Heart right ventricle (tissue), 16 donors: Measurements from ENCODE around the gene SWAP70. TPM values are rescaled to one million over a fixed set of nuclear protein-coding genes. Genes with fewer than 3 reads are reported as not detected.

Source experiments
- ATAC-seq, 8 donors: fragments of 200-7000 bp; cut with Tn5 transposase; one replicate each; pipeline ENCODE4 v1.9.1; 2020; ENCODE audit warnings: mild to moderate bottlenecking in 8 of 8, moderate library complexity in 8 of 8, moderate number of reproducible peaks in 1 of 8
- DNase-seq, 2 donors: peaks; one replicate each; pipeline ENCODE4 v3.0.0-alpha.2; 2020
- H3K27ac ChIP-seq, 10 donors: fragments of 200-600 bp; sonication (generic) in 2 of 10; one replicate each; pipeline versions ENCODE4 v1.5.0 to v1.8.0; 2020 to 2022; ENCODE audit warnings: mild to moderate bottlenecking in 3 of 10
- H3K27me3 ChIP-seq, 7 donors: fragments of 200-600 bp; one replicate each; pipeline ENCODE4 v1.8.0; 2021 to 2022; ENCODE audit warnings: mild to moderate bottlenecking in 2 of 7
- H3K36me3 ChIP-seq, 9 donors: fragments of 200-600 bp; sonication (generic) in 1 of 9; one replicate each; pipeline versions ENCODE4 v1.5.0 to v1.8.0; 2020 to 2022; ENCODE audit warnings: mild to moderate bottlenecking in 2 of 9
- H3K4me1 ChIP-seq, 9 donors: fragments of 200-600 bp; sonication (generic) in 1 of 9; one replicate each; pipeline versions ENCODE4 v1.5.0 to v1.8.0; 2020 to 2022; ENCODE audit warnings: mild to moderate bottlenecking in 4 of 9
- H3K4me3 ChIP-seq, 10 donors: fragments of 200-600 bp; sonication (generic) in 2 of 10; one replicate each; pipeline versions ENCODE4 v1.5.0 to v1.8.0; 2020 to 2022; ENCODE audit warnings: mild to moderate bottlenecking in 7 of 10, moderate library complexity in 2 of 10
- H3K9me3 ChIP-seq, 11 donors: fragments of 200-600 bp in 10 of 11; sonication (generic) in 2 of 11; one replicate each; pipeline versions ENCODE4 v1.5.0 to v1.8.0; 2013 to 2022; ENCODE audit warnings: mild to moderate bottlenecking in 2 of 11, control low read depth in 1 of 11, moderate library complexity in 1 of 11
- CTCF ChIP-seq, 9 donors: fragments of 200-600 bp; sonication (generic) in 2 of 9; IDR thresholded peaks; one replicate each; pipeline versions ENCODE4 v1.5.0 to v1.8.0; 2021 to 2022; ENCODE audit warnings: antibody characterized with exemption in 9 of 9, mild to moderate bottlenecking in 5 of 9, moderate library complexity in 1 of 9
- WGBS, 2 donors: extraction: QIAGEN DNeasy Blood & Tissue Kit; methylation state at CpG; one replicate each; pipeline ENCODE4 v1.1.7; 2013; ENCODE audit warnings: inconsistent platforms in 1 of 2; 5-methylcytosine and 5-hydroxymethylcytosine counted together
- intact Hi-C, 10 donors: fragments of 100-400 bp; cut with DNase I; formaldehyde crosslinking; loops; one replicate each; pipeline versions ENCODE4 v1.11.1 to v1.14.2; 2022
- polyA plus RNA-seq, 2 donors: library from polyadenylated mRNA; stranded (reverse); fragments of 200-250 nt; gene quantifications; one replicate each; pipeline ENCODE4 v1.2.3, GENCODE V29; 2013
- total RNA-seq, 10 donors: library from RNA; stranded (reverse); fragmentation: NEBNext Ultra II Directional in 3 of 10; extraction: Animal tissue kit (Norgen Biotek cat#: 25700) in 3 of 10; gene quantifications; one replicate each; pipeline versions ENCODE4 v1.2.1 to v1.2.4, GENCODE V29; 2021 to 2023
- donor health status: Arrhythmogenic right ventricular cardiomyopathy.
- donor health status: ischemic (EF 13 %, LVEDD 7.1; RV severe dilation, severe dysfunction).
- donor health status: healthy with polysubstance abuse.
- donor health status: DM: no; HTN: yes; CAD: no.
- donor health status: DM: no; HTN: no; CAD: no.
- donor health status: ischemic (EF 25% LVEDD 6.9; RV normal size, moderate dysfunction).
- donor health status: ischemic (EF 25% LVEDD 5.7; RV mildly dilated, moderate dysfunction).
- donor health status: healthy.
- donor health status: DM: yes; HTN: yes; CAD: no.
- donor health status: Ischemic cardiomyopathy.
- donor health status: ischemic (EF 35%, LVEDD 5.7; RV mildly dilated, moderate dysfunction).
- donor health status: nonischemic (EF 11% LVEDD 7.7; RV severe dilation, severe dysfunction).
- donor health status: DM: yes; HTN: yes; CAD: no.
- donor health status: PGD.
- donor health status: ischemic (EF 29% LVEDD 5.4; RV normal size, mild dysfunction).
- donor health status: nonischemic (EF 23%, LVEDD 6.1; RV moderate dilation, normal function).

Gene SWAP70
- total and polyA plus RNA-seq, 12 donors, result 7.8 to 33.4 (median 19.6) TPM

- H3K27ac ChIP-seq, result peak overlapping the region in 2 of 10 donors; percentile 19 to 21
- intact Hi-C loops, result loop anchor here in 2 of 10 donors (5.0 to 10.0 kb wide), 3 partner anchors 60 to 508 kb away; no protein-coding TSS in a partner anchor
- H3K9me3 ChIP-seq, result no peaks in the 10 kb centered on the region
- ATAC-seq (no peak), DNase-seq (no peak)
- H3K4me1 ChIP-seq, result peaks cover 0 to 30% (median 25%) of the 10 kb centered on the region in 9 donors
- TF ChIP-seq CTCF (IDR thresholded peaks at IDR 0.05), result no peak
- no peaks in the 10 kb centered on the region for H3K27me3 ChIP-seq
- H3K4me3 ChIP-seq, result no peak overlapping the region
- H3K36me3 ChIP-seq, result no peaks in the 10 kb centered on the region
Observed at GRCh38 chr11:9624448-9624847, 39.4 kb upstream of the SWAP70 start.

DNA sequence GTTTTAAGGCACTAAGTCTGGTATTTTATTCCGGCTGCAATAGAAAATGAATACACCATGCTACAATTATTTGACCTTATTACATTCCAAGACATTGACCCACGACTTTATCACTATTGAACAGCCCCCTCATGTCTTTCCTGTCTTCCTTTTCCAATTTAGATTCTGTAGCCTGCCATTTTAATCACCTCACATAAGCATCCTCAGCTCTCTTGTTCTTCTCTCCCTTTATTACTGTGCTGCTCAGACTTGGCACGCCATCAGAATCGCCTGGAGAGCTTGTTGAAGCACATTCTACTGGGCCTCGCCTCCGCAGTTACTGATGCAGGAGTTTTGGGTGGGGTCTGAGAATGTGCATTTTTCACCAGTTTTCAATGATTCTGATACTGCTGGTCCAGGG lies 38.7 kb upstream of the SWAP70 start:
- Histone ChIP-seq H3K4me3 (no peak overlapping the region), H3K36me3 (no peaks in the 10 kb centered on the region), H3K27me3 (no peaks in the 10 kb centered on the region), H3K9me3 (no peaks in the 10 kb centered on the region), H3K4me1 (peaks cover 0 to 30% (median 25%) of the 10 kb centered on the region in 9 donors), H3K27ac (peak overlapping the region in 4 of 10 donors; percentile 10 to 59 (median 42))
- DNase-seq (no peak), ATAC-seq (peak in 2 of 8 donors; percentile 17 to 20)
- WGBS, 2 donors, result 55 to 60% methylated on average over 6 of the region's 6 CpGs
- no peak for TF ChIP-seq CTCF (IDR thresholded peaks at IDR 0.05)
- intact Hi-C loops, result loop anchor here in 3 of 10 donors (5.0 to 10.0 kb wide), 3 partner anchors 60 to 120 kb away; no protein-coding TSS in a partner anchor

- H3K4me1 ChIP-seq, result peaks cover 0 to 32% (median 25%) of the 10 kb centered on the region in 9 donors
- DNase-seq (no peak), ATAC-seq (peak in 2 of 8 donors; percentile 12 to 32)
- WGBS, 2 donors, result 55 to 63% methylated on average over 3 of the region's 3 CpGs
- no peaks in the 10 kb centered on the region for H3K36me3 ChIP-seq
- H3K27me3 ChIP-seq, result no peaks in the 10 kb centered on the region
- intact Hi-C loops, result loop anchor here in 3 of 10 donors (5.0 to 10.0 kb wide), 3 partner anchors 59 to 119 kb away; no protein-coding TSS in a partner anchor
- no peaks in the 10 kb centered on the region for H3K9me3 ChIP-seq
- H3K27ac ChIP-seq, result peak overlapping the region in 4 of 10 donors; percentile 10 to 66 (median 58)
- no peak overlapping the region for H3K4me3 ChIP-seq
- TF ChIP-seq CTCF (IDR thresholded peaks at IDR 0.05), result no peak
Observed at GRCh38 chr11:9625728-9626127, 38.1 kb upstream of the SWAP70 start.

DNA sequence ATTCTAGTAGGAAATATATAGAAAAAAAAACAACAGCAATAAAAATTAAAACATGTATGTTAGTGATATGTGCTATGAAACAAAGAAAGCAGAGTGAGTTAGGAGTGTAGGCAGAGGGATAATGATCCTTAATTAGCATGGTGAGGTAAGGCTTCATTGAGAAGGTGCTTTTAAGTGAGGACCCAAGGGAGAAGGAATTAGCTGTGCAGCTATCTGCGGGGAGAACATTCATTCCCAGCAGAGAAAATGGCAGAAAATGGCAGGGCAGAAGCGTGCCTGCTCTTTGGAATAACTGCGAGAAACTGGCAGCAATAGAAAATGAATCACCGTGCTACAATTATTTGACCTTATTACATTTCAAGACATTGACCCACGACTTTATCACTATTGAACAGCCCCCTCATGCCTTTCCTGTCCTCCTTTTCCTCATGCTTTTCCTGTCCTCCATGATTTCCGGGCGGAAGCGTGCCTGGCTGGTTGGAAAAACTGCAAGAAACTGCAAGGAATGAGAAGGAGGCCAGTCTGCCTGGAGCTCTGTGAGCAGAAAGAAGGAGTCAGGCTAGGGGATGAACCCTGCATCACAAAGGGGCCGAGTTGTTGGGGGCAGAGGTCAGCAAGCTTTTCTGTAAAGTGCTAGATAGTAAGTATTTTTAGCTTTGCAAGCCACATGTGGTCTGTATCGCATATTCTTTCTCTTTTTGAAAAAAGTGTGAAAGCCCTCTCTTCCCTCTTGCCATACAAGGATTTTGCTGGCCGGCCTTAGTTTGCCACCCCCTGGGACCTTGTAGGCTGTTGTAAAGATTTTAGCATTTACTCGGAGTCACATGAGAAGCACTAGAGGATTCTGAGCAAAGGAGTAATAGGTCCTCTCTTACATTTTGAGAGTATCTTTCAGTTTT lies 37.1 kb upstream of the SWAP70 start:
- Histone ChIP-seq H3K4me1 (peaks cover 0 to 38% (median 25%) of the 10 kb centered on the region in 9 donors), H3K27ac (peak overlapping the region in 6 of 10 donors; percentile 32 to 66 (median 58)), H3K36me3 (no peaks in the 10 kb centered on the region), H3K4me3 (peak overlapping the region in 1 of 10 donors; percentile 27), H3K27me3 (no peaks in the 10 kb centered on the region), H3K9me3 (no peaks in the 10 kb centered on the region)
- peak; percentile 13 to 82 (median 72) for ATAC-seq
- TF ChIP-seq CTCF (IDR thresholded peaks at IDR 0.05), result no peak
- intact Hi-C loops, result loop anchor here in 3 of 10 donors (5.0 to 10.0 kb wide), 3 partner anchors 58 to 118 kb away; no protein-coding TSS in a partner anchor
- DNase-seq, result peak; percentile 26 to 41
- 47 to 56% methylated on average over 12 of the region's 12 CpGs for WGBS, 2 donors
